LoVo (cell line): ENCODE results near the gene LEKR1.

ENCODE experiments used
- DNase-seq: peaks from one replicate; pipeline ENCODE4 v3.0.0-alpha.2; 2016; ENCODE audit warnings: low spot score

LEKR1 gene

DNA sequence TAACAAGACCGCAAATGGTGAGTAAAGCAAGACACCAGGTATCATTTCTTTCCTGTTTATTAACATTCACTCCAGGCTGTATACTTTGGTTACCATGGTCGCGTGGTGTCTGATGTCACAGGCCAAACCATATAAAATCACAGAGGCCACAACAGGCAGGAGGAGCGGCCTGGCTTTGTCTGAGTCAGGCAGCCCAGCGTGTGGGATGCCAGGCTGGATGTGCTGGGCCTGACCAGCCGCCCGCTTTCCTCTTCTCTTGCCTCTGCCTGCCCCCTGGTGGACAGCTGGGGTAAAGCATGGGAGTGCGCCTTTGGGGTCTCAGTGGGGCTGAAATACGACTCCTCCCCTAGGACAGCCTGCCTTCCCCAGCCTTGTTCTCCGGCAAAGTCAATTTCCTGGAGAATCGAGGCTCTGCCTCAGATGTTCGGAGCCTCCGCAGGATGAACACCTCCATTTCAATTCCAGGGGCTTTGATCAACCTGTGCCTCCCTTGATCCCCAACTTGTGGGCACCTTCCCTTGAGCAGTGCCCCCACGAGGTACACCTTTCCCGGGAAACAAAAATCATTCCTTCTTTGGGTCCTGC lies 255.6 kb downstream of the LEKR1 start:
- DNase-seq, result peak; percentile 96

DNA sequence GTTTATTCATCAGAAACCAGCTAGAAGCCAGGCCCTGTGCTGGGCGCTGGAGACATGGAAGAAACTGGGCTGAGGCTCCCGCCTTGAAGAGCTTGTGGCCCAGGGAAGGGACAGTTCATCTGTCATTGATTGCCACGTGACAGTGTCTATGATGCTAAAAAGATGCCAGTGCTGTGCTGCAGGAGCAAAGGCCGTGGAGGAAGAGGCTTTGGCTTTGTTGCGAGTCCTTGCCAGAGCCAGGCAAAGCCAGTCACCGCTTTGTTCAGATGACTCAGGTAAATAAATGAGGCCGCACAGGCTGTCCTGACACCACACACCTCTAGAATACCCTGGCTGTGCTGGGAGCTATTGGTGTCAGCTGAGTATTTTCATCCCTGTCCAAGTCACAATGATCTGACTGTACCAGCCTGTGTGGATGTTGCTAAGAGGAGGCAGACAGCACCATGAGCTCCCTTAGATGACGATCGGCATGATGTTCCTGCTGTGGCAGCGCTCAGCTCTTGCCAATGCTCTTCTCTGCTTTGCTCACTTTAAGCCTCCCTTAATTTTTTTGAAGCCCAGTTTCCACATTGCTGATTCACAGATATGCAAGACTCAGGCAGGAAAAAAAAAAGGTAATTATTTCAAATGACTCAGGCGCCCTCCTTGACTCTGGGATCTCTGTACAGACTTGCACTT lies 256.3 kb downstream of the LEKR1 start:
- peak; percentile 60 for DNase-seq

DNA sequence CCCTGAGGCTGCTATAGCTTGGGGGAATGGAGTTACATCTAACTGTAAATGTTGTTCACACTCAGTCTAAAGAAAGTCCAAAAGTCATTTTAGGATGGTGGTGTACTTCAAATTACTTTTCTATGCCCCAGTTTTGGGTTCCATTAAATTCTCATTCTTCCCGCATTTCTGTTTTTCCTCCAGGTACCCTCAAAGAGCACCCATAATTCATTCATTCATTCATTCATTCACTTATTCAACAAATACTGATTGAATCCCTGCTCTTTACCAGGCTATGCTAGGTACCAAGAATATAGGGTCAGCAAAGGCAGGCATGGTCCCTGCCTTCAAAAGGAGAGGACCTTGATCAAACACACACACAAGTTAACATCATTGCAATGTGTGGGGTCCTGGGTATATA lies 257.7 kb downstream of the LEKR1 start:
- DNase-seq, result no peak

DNA sequence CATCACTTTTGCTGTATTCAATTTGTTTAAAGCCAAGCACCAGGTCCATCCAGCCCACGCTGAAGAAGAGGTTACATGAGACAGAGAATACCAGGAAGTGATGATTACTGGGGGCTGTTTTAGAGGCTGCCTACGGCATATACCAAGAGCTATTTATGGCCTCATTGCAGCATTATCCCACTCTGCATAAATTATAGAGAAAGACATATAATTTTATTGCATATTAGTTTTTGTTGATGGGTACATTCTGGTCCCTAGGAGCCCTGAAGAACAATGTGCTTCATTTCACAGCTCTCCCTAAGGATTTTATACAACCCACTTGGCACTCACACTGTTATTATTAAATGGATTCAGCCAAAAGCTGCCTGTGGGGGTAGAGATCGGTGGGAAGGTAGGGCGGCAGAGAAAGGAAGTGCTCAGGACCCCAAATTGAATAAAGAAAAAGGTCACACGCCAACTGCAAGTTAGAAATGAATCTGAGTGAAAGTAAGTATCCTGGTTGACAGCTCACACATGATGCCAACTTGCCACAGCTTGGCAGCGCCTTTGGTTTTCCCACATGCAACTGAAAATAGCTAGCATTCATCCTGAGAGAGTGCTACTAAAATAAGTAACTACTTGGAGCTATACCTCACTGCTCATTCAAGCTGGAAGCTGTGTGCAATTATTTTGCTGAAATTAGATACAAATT lies 260.1 kb downstream of the LEKR1 start:
- no peak for DNase-seq

DNA sequence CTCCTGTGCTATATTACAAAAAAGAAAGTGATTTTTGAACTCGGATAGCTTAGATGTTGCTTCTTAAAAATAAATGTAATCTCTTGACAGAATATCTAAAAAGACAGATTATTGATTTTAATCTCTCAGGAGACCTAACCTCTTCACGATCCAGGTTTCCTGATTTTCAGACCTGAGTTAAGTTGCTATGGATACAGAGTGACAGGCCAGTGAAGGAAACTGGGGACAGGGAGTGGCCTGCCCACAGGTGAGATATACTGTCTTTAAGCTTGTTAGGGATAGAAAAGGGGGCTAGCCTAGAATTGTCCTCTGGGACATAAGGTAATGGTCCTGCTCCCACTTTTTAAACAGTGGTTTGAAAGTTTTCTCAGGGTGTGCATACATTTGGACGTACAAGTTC lies 260.6 kb downstream of the LEKR1 start:
- no peak for DNase-seq

DNA sequence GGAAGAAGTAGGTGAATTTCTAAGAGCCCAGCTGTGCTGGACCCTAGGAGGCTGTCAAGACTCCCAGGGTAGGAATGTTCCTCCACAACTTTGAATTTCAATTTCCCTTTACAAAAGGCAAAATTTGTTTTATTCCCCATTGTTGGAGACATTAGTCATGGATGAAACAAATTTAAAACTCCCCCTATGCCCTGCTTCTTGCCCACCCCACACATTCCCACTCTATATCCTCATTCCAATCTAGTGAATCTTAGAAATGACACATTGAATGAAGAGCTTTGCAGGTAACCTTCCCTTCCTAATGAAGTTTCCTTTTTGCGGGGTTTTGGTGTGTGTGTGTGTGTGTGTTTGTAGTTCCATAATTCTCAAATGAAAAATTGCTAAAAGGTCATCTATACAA lies 261.2 kb downstream of the LEKR1 start:
- DNase-seq, result peak; percentile 73

DNA sequence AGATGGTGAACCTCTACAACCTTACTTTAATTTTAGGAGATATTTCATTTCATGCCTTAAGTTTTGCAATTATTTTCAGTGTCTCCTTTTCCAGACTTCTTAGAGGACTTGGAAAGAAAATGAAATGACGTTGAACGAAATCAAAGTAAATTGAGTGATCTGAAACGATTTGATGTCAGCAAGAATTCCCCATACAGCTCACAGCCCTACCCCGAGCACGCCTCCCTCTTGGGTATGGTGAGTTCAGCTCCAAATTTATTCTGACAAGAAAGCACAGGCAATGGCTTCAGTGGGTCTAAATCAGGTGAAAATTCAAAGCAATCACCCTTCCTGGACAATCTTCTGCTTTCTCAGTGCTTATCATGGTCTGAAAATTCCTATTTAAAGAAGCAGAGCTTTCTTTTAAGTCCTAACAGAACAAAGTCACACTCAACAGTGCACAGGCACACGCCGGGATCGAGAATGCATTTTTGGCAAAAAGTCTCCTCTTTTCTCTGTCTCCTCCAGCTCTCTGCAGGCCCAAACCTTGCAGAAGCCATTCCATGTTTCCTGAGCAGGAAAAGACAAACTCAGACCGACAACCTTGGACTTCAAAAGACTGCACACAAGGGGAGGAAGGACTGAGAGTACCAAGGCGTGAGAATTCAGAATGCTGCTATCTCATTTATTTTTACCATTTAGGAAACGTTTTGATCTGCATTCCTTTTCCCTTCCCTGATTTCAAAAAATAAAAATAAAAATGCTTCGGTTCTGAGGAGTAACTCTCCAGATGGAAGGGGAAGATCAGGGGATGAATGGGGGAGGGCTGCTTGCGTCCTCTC lies 261.8 kb downstream of the LEKR1 start:
- DNase-seq, result peak; percentile 16

DNA sequence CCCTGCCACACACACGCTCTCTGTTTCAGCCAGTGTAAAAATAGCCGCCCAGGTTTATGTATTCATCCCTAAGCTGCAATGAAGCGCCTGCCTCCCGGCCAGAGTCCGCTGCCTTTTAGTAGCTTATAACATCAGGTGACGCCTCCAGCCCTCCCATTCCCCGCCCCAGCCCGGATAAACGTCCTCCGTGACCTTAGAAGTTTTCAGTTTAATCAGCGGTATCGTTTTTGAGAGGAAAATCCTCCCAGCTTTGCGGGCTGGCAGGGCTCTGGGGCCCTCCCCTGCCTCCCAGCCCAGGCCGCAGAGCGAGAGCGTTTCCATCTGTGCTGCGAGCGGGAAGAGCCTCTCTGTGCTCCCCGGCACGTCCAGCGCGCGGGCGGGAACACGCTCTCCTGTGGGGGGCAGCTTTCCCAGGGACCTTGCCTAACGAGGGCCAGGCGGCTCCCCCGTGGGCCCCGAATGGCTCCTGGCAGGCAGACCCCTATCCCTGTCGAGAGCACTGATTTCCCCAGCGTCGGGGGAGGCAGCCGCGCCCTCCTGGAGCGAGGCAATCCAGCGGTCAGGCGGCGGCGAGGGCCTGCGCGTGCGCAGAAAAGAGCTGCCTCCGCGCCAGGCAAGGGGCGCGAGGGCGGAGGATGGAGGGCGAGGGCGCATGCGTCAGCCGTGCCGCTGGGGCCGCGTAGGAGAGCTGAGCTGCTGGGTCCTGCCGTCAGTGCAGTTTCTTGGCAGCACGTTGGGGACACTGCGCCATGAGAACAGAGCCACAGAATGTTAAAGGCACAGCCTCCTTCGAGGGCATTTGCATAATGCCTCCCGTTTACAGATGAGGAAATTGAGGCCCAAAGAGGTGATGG lies 262.7 kb downstream of the LEKR1 start:
- DNase-seq, result peak; percentile 96

DNA sequence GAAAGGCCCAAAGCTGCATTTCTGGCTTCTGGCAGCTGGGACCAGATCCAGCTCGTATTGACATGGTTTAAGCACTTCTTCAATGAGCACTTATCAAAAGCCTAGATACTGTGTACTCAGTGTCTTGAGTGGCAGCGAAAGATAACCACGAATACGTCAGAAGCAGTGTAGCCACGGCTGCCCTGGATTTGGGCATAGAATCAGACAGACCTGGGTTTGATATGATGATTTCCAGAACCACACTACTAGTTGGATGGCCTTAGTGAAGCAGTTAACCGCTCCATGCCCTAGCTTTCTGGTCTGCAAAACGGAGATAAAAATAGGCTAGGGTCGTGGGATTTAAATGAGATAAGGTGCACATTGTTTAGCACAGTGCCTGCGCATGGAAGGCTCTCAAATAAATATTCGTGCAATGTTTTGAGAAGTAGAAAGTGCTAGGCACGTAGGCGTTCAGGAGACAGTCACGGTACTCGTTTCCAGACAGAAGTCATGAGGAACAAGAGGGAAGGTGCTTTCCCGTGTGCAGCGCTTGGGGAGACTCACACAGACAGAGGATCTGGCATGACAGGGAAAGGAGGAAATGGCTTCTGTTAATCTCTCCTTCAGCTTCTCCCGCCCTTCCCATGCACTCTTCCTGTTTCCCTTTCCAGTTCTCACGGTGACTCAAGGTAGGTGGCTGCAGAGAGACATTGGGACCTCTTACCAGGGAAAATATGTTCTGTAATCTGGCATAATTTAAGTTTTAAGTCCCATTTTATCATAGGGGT lies 263.5 kb downstream of the LEKR1 start:
- DNase-seq, result peak; percentile 65

DNA sequence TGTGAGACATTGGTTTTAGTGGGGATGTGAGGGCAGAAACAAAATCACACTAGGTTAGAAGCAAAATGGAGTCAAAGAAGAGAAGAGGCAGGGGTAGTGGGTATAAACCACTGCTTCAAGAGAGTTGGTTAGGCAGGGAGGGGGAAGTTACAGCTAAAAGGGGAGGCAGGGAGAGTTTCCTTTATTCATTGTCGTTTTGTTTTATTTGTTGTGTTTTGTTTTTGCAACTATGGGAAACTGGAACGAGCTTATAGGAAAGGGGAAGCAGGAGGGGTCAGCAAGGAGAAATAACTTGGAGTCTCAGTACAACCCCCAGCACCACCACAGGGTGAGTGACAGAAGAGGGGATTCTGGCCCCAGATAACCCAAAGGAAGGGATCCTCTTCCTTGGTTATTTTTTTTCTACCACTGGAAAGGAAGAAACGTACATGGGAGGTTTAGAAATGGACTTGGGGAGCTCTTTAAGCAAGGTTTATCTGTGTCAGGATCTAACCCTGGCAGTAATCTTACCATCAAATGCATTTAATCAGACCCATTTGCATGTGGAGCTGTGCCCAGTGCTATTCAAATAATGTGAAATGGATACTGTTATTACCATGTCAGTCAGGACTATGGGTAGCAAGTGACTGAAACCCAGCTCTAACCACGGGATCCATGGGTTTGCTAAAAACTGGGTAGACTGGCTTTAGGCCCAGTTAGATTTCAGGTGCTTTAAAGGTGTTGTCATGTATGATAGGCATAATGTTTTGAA lies 265.1 kb downstream of the LEKR1 start:
- no peak for DNase-seq

DNA sequence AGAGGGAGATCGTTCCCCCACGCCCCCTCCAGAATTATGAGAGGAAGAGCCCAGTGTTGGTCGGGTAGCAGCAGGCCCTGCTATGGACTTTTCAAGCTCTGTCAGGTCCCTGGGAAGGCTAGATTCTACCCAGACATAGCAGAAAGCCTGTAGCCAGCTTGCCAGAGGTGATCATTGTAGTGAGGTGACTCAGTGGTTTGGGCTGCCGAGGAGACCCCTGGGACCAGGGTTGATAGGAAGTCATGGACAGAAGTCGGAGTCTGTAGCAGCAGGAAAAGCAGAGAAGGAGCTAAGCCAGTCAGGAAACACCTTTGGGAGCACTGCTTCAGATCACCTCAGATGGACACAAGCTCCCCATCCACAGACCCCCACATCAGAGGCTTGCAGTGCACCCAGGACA lies 266.1 kb downstream of the LEKR1 start:
- no peak for DNase-seq

DNA sequence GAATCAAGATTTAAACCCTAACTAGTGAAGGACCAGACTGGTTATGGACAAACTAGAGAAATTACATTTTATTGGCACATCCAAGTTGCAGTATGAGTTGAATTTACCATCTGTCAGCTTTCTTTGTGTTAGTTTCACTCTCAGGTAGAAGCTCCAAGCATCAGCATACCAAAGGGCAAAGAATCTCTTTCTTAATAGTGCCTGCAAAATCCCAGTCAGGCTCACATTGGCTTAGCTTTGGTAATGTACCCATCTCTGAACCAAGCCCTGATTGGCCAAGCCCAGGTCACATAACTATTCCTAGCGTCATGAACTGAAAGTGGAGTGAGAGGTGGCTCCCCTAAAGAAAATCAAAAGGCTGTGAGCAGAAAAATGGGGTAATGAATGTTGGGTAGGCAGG lies 266.9 kb downstream of the LEKR1 start:
- DNase-seq, result no peak

DNA sequence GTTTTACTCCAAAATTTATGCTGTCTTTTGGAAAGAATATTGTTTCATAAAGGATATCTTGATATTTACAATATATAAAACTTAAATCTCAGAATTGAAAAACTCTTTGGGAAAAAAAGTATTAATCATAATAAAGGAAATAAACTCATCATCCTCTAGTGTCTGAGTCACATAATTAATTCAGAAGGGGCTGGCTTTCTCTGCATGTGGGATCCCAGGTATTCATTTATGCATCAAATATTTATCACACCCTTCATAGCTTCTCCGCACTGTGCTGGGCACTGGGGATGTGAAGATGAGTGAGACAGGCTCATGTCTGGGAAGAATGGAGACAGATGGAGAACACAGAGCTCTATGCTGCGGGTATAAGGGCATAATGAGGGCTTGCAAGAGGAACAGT lies 268.1 kb downstream of the LEKR1 start:
- DNase-seq, result no peak

DNA sequence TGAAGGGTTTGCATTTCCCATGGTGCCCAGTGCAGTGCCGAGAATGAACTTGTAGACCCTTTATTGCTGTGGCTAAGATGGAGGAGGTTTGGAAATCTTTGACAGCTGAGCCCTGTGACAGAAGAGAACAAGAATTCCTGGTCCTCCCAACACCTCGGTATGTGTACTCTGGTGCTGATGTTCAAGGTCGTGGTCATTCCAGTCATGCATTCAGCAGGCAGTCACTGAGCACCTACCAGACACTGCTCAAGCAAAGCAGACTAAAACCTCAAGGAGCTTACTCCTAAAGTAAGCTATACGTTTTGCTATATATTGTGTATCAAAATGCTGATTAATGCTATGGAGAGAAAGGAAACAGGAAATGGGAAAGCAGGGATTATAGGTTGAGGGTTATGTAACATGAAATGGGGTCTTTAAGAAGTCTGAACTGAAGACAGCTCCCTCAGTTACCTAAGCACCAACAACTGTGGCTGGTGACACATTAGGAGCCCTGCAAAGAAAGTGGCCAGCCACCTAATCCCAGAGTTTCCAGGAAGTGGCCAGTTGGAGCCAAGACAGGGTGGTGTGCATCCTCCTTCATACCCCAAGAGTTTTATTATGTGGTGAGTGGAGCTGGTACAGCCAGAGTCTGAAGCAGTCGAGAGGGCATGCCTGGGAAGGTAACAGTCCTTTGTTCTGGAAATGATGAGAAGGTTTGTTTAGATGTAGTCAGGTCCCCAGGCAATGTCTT lies 268.8 kb downstream of the LEKR1 start:
- DNase-seq, result no peak
